Hepatocyte (in vitro differentiated cells): ENCODE measurements around the gene INPP4B.

Experiments used
- CTCF ChIP-seq: fragments of 200-600 bp; sonication (generic); IDR thresholded peaks from 2 replicates; pipeline ENCODE4 v1.5.1; 2016; ENCODE audit warnings: antibody characterized with exemption, mild to moderate bottlenecking; ENCODE audit not compliant: poor library complexity
- EZH2phosphoT487 ChIP-seq: fragments of 200-600 bp; sonication (generic); IDR thresholded peaks from one replicate; pipeline ENCODE4 v1.6.1; 2018; ENCODE audit warnings: antibody characterized with exemption, mild to moderate bottlenecking, low read depth, moderate library complexity; ENCODE audit not compliant: unreplicated experiment, severe bottlenecking

GRCh38 chr4:142402156-142402555 is 443.9 kb downstream of the INPP4B start:
- TF ChIP-seq EZH2phosphoT487 (no peak), CTCF (no peak)
